HepG2 (cell line): Measurements from ENCODE around the gene CAMTA2. TPM values are rescaled to one million over a fixed set of nuclear protein-coding genes. Genes with fewer than 3 reads are reported as not detected.
A peak's percentile ranks its signal among the peaks of the same experiment; 100 is the strongest.

ENCODE experiments used
- DZIP1 ChIP-seq: sonication (generic); formaldehyde crosslinking; IDR thresholded peaks from 2 replicates; pipeline ENCODE4 v1.5.0; 2020; ENCODE audit warnings: mild to moderate bottlenecking, missing genetic modification reagents
- KMT2A ChIP-seq: sonication (generic); formaldehyde crosslinking; IDR thresholded peaks from 2 replicates; pipeline ENCODE4 v1.4.0; 2020; ENCODE audit warnings: missing genetic modification reagents
- NR0B2 ChIP-seq: sonication (generic); formaldehyde crosslinking; IDR thresholded peaks from 2 replicates; pipeline ENCODE4 v1.4.0; 2020; ENCODE audit warnings: mild to moderate bottlenecking, missing genetic modification reagents
- NRL ChIP-seq: sonication (generic); formaldehyde crosslinking; IDR thresholded peaks from 2 replicates; pipeline ENCODE4 v1.5.0; 2020; ENCODE audit warnings: missing genetic modification reagents, mild to moderate bottlenecking, moderate library complexity, borderline replicate concordance
- RBFOX2 ChIP-seq: fragments of 200-400 bp; formaldehyde crosslinking; IDR thresholded peaks from 2 replicates; pipeline ENCODE4 v1.6.1; 2017; ENCODE audit warnings: low read depth, mild to moderate bottlenecking, low read length
- REL ChIP-seq: sonication (generic); formaldehyde crosslinking; conservative IDR thresholded peaks from 2 replicates; pipeline ENCODE4 v1.8.0; 2022; ENCODE audit warnings: mild to moderate bottlenecking, missing genetic modification reagents, moderate library complexity
- SIN3A ChIP-seq: IDR thresholded peaks from 2 replicates; pipeline ENCODE4 v1.6.1; 2011; ENCODE audit warnings: low read depth, mild to moderate bottlenecking, control low read depth, low read length, borderline replicate concordance
- SMAD9 ChIP-seq: sonication (generic); formaldehyde crosslinking; IDR thresholded peaks from 2 replicates; pipeline ENCODE4 v1.5.1; 2020; ENCODE audit warnings: mild to moderate bottlenecking, missing genetic modification reagents
- TBX2 ChIP-seq: sonication (generic); formaldehyde crosslinking; IDR thresholded peaks from 2 replicates; pipeline ENCODE4 v1.5.0; 2020; ENCODE audit warnings: missing genetic modification reagents, mild to moderate bottlenecking, borderline replicate concordance
- WIZ ChIP-seq: sonication (generic); formaldehyde crosslinking; IDR thresholded peaks from 2 replicates; pipeline ENCODE4 v1.5.1; 2020; ENCODE audit warnings: mild to moderate bottlenecking, missing genetic modification reagents
- ZNF33A ChIP-seq: sonication (generic); formaldehyde crosslinking; IDR thresholded peaks from 2 replicates; pipeline ENCODE4 v1.5.1; 2020; ENCODE audit warnings: missing genetic modification reagents, mild to moderate bottlenecking, moderate library complexity, borderline replicate concordance
- ZSCAN31 ChIP-seq: sonication (generic); formaldehyde crosslinking; IDR thresholded peaks from 2 replicates; pipeline ENCODE4 v1.5.0; 2020; ENCODE audit warnings: low read depth, mild to moderate bottlenecking, missing genetic modification reagents
- polyA plus RNA-seq, 8 experiments: library from polyadenylated mRNA; depleted of rRNA in 3 of 8; stranded (reverse) in 7 of 8; unstranded in 1 of 8; fragments of >200 nt; fragmentation: Illumina TruSeq in 4 of 8; extraction: Trizol in 4 of 8; gene quantifications; 2 replicates each; pipeline versions ENCODE4 v1.2.1 to v1.2.3, GENCODE V29; 2011 to 2016; ENCODE audit warnings: low read depth in 4 of 8, missing spikeins in 1 of 8, mixed read lengths in 1 of 8; ENCODE audit not compliant: insufficient read depth in 1 of 8
- total RNA-seq, 5 experiments: library from RNA; depleted of rRNA; stranded (reverse); fragments of >200 nt; fragmentation: Illumina TruSeq; extraction: Trizol; gene quantifications; 2 replicates each; pipeline ENCODE4 v1.2.3, GENCODE V29; 2016; ENCODE audit warnings: low read depth in 1 of 5
- TF ChIP-seq, protein P1 (sequence below): sonication (generic); formaldehyde crosslinking; IDR thresholded peaks from 2 replicates; pipeline ENCODE4 v1.4.0; 2020; ENCODE audit warnings: missing genetic modification reagents
- TF ChIP-seq, protein P2 (sequence below): sonication (generic); formaldehyde crosslinking; IDR thresholded peaks from 2 replicates; pipeline ENCODE4 v1.5.1; 2020; ENCODE audit warnings: mild to moderate bottlenecking, missing genetic modification reagents, borderline replicate concordance
- TF ChIP-seq, protein P3 (sequence below): sonication (generic); formaldehyde crosslinking; IDR thresholded peaks from 2 replicates; pipeline ENCODE4 v1.5.0; 2020; ENCODE audit warnings: missing genetic modification reagents

Gene CAMTA2
- total and polyA plus RNA-seq, 2 of the 13 experiments (the other 11 are each of a cell fraction or from before 2014, with no cell fraction given), result 4.1 to 7.1 TPM

- TF ChIP-seq, protein P1, sequence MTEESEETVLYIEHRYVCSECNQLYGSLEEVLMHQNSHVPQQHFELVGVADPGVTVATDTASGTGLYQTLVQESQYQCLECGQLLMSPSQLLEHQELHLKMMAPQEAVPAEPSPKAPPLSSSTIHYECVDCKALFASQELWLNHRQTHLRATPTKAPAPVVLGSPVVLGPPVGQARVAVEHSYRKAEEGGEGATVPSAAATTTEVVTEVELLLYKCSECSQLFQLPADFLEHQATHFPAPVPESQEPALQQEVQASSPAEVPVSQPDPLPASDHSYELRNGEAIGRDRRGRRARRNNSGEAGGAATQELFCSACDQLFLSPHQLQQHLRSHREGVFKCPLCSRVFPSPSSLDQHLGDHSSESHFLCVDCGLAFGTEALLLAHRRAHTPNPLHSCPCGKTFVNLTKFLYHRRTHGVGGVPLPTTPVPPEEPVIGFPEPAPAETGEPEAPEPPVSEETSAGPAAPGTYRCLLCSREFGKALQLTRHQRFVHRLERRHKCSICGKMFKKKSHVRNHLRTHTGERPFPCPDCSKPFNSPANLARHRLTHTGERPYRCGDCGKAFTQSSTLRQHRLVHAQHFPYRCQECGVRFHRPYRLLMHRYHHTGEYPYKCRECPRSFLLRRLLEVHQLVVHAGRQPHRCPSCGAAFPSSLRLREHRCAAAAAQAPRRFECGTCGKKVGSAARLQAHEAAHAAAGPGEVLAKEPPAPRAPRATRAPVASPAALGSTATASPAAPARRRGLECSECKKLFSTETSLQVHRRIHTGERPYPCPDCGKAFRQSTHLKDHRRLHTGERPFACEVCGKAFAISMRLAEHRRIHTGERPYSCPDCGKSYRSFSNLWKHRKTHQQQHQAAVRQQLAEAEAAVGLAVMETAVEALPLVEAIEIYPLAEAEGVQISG (CRISPR knock-in tag), result peak; percentile 2; the same call in 1 of the 2 replicates
- TF ChIP-seq RBFOX2, result peak; percentile 81; the same call in 1 of the 2 replicates
- TF ChIP-seq, protein P2, sequence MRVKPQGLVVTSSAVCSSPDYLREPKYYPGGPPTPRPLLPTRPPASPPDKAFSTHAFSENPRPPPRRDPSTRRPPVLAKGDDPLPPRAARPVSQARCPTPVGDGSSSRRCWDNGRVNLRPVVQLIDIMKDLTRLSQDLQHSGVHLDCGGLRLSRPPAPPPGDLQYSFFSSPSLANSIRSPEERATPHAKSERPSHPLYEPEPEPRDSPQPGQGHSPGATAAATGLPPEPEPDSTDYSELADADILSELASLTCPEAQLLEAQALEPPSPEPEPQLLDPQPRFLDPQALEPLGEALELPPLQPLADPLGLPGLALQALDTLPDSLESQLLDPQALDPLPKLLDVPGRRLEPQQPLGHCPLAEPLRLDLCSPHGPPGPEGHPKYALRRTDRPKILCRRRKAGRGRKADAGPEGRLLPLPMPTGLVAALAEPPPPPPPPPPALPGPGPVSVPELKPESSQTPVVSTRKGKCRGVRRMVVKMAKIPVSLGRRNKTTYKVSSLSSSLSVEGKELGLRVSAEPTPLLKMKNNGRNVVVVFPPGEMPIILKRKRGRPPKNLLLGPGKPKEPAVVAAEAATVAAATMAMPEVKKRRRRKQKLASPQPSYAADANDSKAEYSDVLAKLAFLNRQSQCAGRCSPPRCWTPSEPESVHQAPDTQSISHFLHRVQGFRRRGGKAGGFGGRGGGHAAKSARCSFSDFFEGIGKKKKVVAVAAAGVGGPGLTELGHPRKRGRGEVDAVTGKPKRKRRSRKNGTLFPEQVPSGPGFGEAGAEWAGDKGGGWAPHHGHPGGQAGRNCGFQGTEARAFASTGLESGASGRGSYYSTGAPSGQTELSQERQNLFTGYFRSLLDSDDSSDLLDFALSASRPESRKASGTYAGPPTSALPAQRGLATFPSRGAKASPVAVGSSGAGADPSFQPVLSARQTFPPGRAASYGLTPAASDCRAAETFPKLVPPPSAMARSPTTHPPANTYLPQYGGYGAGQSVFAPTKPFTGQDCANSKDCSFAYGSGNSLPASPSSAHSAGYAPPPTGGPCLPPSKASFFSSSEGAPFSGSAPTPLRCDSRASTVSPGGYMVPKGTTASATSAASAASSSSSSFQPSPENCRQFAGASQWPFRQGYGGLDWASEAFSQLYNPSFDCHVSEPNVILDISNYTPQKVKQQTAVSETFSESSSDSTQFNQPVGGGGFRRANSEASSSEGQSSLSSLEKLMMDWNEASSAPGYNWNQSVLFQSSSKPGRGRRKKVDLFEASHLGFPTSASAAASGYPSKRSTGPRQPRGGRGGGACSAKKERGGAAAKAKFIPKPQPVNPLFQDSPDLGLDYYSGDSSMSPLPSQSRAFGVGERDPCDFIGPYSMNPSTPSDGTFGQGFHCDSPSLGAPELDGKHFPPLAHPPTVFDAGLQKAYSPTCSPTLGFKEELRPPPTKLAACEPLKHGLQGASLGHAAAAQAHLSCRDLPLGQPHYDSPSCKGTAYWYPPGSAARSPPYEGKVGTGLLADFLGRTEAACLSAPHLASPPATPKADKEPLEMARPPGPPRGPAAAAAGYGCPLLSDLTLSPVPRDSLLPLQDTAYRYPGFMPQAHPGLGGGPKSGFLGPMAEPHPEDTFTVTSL (CRISPR knock-in tag), result peak; percentile 60; the same call in 1 of the 2 replicates
- peak; percentile 41; the same call in 1 of the 2 replicates for TF ChIP-seq ZSCAN31
- peak; percentile 65; the same call in 1 of the 2 replicates for TF ChIP-seq SIN3A
- TF ChIP-seq DZIP1, result 0 out of 2 replicates have a peak, but pooled peaks have one; percentile 22
- TF ChIP-seq TBX2 (CRISPR knock-in tag), result peak; percentile 0; the same call in 1 of the 2 replicates
- TF ChIP-seq REL (CRISPR knock-in tag), result 0 out of 2 replicates have a peak, but pooled peaks have one; percentile 16
- TF ChIP-seq SMAD9 (CRISPR knock-in tag), result no peak
- TF ChIP-seq WIZ (CRISPR knock-in tag), result no peak
- 0 out of 2 replicates have a peak, but pooled peaks have one; percentile 10 for TF ChIP-seq ZNF33A (CRISPR knock-in tag)
- peak; percentile 18; the same call in 1 of the 2 replicates for TF ChIP-seq KMT2A (CRISPR knock-in tag)
- TF ChIP-seq NRL (CRISPR knock-in tag), result peak; percentile 66; the same call in 1 of the 2 replicates
- TF ChIP-seq NR0B2 (CRISPR knock-in tag), result 0 out of 2 replicates have a peak, but pooled peaks have one; percentile 47
- TF ChIP-seq, protein P3, sequence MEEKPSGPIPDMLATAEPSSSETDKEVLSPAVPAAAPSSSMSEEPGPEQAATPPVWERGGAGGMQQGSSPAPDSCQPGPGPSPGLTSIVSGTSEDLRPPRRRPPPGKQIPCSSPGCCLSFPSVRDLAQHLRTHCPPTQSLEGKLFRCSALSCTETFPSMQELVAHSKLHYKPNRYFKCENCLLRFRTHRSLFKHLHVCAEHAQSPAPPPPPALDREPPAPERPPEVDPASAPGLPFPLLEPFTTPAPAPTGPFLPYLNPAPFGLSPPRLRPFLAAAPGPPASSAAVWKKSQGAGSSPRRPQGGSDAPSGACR (CRISPR knock-in tag), result peak; percentile 64; the same call in 1 of the 2 replicates
Measured at GRCh38 chr17:4950075-4950745, 37.3 kb downstream of the CAMTA2 start (continued).
